ENCODE measurements around the gene RIPPLY1.

Gene RIPPLY1, protein sequence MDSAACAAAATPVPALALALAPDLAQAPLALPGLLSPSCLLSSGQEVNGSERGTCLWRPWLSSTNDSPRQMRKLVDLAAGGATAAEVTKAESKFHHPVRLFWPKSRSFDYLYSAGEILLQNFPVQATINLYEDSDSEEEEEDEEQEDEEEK

DNA sequence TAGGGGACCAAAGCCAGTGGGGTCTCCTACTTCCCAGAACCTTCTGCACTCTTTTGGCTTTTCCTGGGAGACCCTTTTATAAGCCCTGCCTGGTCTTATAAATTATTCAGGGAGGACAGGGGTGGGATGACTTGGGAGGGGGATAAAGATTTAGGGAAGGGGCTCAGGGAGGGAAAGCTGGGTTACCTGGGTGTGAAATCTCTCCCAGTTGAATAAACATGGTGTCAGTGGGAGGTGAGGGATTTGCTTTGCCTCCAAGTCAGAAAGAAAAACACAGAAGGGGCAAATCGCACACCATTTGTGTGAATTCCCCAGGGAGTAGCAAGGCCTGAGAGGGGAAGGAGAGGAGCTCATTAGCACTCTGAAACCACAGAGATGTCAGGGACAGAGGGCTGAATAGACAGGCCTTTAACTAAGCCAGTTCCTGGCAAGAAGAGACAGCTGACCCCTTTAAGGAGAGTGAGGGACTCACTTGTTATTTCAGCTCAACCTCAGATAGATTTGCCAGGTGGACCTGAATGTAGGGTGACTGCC, at the start of gene RIPPLY1:
TSS of gene RIPPLY1 (minus strand) at position 51 of the 534 bp plus-strand sequence. CDS start 54 bp downstream, outside the sequence.
- DNase-seq: peak; percentile 12 to 53

DNA sequence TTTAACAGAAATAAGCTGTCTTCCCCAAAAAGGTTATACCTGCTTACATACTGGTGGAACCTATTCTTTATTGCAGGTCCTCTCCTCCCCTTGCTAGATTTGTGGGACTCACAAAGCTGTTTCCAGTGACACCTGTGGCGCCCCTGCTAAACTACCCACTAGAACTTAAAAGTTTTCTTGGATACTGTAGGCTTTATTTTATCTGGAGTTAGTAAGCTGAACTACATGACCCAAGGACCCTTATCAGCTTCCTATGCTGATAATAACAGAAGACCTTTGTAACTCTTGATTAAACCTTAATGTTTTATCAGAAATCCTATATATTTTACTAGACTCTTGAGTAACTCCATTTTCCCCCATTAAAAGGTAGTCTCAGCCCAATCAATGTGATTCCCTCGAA, 49.4 kb upstream of the RIPPLY1 start:
- peak in 1 of 2 experiments; percentile 17 for DNase-seq

- DNase-seq: peak; percentile 11 to 40
Measured at GRCh38 chrX:106952089-106952488, 48.9 kb upstream of the RIPPLY1 start.

DNA sequence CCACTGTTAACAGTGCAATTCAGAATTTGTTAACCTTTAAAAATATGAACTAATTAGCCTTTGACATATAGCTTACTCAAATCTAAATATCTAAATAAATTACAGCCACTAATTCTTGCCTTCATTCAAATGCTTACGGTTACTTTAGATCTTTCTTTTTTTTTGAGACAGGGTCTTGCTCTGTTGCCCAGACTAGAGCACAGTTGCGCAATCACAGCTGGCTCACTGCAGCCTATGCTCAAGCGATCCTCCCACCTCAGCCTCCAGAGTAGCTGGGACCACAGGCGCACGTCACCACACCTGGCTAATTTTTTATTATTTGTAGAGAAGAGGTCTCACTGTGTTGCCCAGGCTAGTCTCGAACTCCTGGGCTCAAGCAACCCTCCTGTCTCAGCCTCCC, 48.1 kb upstream of the RIPPLY1 start:
- no peak for DNase-seq

GRCh38 chrX:106950381-106950780, 47.2 kb upstream of the RIPPLY1 start:
- DNase-seq: no peak

GRCh38 chrX:106949366-106949765, 46.2 kb upstream of the RIPPLY1 start:
- DNase-seq: no peak

DNA sequence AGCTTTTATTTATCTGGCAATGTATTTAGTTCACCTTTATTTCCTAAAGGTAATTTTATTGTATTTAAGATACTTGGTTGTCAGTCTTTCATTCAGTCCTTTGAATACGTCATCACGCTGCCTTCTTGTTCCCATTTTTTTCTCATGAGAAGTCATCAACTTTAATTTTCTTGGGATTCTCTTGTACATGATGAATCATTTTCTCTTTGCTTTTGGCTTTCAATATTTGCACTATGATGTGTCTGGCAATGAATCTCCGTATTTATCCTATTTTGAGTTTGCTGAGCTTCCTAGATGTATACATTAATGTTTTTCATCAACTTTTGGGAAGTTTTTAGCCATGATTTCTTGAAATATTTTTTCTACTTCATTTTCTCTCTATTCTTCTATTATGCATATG, 45.5 kb upstream of the RIPPLY1 start:
- no peak for DNase-seq

GRCh38 chrX:106946464-106946863, 43.3 kb upstream of the RIPPLY1 start:
- DNase-seq: no peak

DNA sequence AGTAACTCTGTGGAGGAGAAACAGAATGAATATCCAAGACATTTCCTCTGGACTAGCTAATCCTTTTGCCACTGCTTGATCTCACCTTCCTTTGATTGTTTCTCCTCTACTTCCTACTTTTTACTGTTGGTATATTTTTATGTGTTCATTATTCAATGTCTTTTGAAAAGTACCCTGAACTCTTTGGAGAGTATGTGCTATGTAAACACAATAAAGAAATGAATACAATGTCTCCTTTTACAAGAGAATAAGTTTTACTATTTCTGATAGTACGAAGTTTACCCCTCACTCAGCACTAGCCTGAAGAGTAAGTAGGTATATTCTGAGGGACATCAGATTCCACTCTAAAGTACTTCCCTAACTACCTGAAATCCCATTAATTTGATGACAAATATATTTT, 36.9 kb upstream of the RIPPLY1 start:
- DNase-seq: no peak

GRCh38 chrX:106939566-106939965, 36.4 kb upstream of the RIPPLY1 start:
- no peak for DNase-seq

GRCh38 chrX:106936246-106936645, 33.1 kb upstream of the RIPPLY1 start:
- DNase-seq: no peak

GRCh38 chrX:106935175-106935574, 32.0 kb upstream of the RIPPLY1 start:
- no peak for DNase-seq

- DNase-seq: no peak
Measured at GRCh38 chrX:106933538-106933961, 30.4 kb upstream of the RIPPLY1 start.

- no peak for DNase-seq
Measured at GRCh38 chrX:106932960-106933537, 29.9 kb upstream of the RIPPLY1 start.

DNA sequence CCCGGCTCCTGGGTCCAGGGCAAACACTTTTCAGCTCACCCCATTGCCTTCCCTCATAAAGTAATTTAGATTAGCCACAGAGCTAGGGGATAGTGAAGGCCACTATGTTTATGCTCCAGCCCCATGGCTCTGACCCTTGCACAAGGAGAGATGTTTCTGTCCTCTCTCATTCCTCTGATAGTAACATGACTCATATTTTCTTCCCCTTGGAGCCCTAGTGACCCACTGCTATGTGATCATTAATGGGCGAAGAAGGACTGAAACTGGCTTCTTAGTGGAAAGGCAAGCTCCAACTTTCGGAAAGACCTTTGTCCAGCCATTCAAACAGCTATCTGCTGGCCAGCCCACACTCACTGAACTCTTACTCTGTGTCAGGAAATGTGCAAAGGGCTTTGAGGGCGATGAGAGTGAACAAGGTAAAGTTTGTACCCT, 29.4 kb upstream of the RIPPLY1 start:
- no peak for DNase-seq

GRCh38 chrX:106931831-106932491, 28.8 kb upstream of the RIPPLY1 start:
- DNase-seq: no peak

- no peak for DNase-seq
Measured at GRCh38 chrX:106928227-106928626, 25.1 kb upstream of the RIPPLY1 start.

DNA sequence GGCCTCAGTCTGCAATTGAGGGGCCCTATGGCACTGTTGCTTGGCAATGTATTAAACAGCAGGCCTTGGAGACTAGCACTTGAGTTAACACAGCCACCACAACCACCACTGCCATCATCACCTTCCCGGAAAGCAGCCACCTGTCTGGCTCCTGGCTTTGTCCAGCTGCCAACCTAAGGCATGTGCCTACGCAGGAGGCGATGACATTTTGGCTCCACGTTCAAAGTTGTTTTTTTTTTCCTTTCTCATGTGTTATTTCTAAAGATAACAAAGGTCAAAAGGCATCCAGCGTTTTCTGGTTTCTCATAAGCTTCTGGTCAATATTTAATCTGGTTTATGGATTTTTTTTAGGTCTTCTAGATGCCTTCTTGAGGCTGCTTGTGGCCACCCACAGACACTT, 24.6 kb upstream of the RIPPLY1 start:
- no peak for DNase-seq

DNA sequence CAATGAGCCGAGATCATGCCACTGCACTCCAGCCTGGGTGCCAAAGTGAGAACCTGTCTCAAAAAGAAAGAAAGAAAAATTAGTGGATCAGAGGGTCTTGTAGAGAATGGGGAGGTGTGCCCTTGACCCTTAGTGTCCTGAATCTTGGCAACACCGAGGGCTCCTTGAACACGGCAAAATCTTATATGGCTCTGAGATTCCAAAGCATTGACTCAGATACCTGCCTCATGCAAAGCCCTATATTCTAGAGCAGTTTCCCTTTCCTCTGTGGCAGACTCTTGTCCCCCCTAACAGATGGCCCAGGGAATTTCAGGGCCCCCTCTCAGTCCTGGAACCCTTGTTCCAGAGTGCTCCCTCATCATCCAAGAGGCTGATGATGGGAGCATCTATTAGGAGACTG, 23.9 kb upstream of the RIPPLY1 start:
- no peak for DNase-seq

DNA sequence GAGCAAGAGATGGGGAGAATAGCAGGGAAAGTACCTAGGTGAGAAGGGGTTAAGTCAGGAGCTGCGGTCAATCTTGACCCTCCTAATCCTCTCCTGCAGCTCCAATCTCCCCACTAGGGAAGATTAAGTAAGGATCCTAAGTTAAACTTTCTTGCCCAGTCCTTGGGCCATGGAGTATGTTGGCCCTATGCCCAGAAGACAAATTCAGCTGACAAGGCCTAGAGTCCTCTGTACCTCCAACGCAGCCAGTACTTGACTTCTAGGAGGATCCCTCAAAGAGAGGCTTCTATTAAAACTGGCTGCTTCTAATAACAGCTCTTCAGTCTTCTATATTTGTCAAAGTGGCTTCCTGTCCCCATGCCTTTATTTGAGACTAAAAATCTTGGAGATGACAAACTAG, 18.5 kb upstream of the RIPPLY1 start:
- no peak for DNase-seq

DNA sequence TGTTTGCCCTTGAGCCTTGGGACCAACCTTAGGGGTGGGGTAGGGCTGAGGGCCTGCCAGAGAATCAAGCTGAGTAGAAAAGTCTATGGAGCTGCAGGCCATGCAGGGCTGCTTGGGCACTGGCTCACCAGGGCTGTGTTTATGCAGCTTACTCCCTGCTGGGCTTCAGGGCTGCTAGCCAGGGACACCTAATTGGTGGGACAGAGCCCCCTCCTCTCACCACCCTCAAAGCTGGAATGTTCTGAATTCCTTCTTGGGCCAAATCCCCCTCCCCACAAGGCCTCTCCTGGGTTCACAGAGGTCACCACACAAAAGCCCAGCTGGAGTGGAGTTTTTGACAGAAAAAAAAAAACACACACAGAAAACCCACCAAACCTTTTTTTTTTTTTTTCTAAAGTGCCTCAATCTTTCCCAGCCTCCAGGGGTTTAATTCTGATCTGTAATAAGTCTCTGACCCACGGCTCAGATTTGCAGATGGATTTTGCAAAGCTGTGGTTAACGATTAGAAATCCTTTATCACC, 16.9 kb upstream of the RIPPLY1 start, which contains the start of gene CLDN2:
TSS of gene CLDN2 (plus strand) at position 471 of the 521 bp plus-strand sequence. CDS start 7,827 bp downstream, outside the sequence.
- no peak for DNase-seq

GRCh38 chrX:106917830-106918500, 14.8 kb upstream of the RIPPLY1 start:
- DNase-seq: no peak

DNA sequence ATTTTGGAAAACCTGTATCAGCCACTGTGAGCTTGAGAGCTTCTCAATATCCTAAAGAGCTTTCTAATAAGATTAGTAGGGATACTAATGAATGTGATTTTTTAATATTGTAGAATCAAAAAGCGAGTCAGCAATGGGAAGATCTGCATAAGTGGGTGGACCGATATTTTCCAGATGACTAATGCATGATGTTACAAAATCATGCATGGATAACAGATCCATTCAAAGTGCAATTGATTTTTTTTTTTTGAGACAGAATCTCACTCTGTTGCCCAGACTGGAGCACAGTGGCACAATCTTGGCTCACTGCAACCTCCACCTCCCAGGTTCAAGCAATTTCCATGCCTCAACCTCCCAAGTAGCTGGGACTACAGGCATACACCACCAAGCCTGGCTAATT, 9.7 kb upstream of the RIPPLY1 start:
- no peak for DNase-seq

Data from NCI-H526 (cell line).